Iris pigment epithelial cell (primary cell): Measurements from ENCODE around the gene CSGALNACT2.

ENCODE experiments used
- DNase-seq: peaks from one replicate; pipeline ENCODE4 v3.0.0-alpha.2; 2011; ENCODE audit warnings: low read depth

CSGALNACT2 gene

DNA sequence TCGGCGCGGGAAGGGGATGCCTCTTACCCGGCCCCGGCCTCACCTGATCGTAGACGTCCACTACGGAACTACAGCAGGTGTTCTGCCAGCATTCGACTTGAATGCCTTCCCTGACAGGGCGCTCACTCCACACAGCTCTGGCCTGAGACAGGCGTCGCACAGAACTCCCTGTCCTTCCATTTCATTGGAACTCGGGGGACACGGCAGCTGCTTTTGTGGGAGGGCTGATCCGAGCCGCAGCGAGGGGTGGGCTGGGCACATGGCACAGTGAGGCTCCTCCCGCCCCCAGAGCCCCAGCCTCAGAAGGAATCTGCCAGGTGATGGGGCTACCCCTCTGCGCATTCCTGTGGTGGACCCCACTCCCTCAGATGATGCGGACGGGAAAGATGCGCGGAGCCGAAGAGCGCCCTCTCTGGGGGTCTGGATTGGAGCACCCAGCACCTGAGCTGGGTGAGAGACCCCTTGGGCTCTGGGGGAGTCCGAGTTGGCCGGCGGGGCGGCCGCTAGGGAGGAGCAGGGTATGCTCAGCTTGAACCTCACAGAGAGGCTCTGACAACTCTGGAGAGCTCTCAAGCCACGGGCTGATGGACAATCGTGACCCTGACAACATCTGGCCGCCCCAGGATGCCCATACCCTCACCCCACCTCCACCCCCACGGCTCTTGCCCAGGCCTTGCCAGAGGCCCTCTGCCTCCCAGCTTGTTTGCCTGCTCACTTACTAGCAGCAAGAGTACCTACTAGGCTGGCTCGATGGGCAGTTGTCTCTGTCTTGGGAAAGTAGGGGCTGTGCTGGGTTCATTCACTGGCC lies 92.1 kb downstream of the CSGALNACT2 start:
- DNase-seq = no peak

DNA sequence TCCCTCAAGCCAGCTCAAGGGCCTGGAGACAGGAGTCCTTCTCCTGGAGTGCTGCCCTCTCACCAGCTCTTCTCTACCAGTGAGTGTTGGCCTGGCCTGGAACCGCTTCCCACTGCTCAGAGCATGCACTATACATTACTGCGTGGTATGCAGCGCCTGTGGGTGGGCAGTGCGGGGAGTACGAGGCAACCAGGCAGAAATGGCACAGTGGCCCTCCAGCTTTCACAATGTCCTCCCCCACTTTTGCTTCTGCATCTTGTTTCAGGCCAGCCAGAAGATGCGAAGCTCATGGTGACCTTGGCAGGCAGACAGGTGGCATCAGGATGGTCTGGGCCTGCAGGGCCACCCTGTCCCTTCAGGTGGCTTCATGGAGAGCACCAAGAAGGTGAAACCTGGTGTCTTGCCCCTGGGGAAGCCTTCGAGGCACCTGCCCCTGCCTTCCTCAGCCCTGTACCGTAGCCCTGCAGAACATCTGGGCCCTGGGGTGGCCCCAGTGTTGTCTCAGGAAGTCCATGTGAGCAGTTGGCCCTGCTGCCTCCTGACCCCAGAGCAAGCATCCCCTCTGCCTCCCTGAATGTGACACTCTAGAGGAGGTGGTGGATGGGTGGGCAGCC lies 92.8 kb downstream of the CSGALNACT2 start:
- DNase-seq = no peak

DNA sequence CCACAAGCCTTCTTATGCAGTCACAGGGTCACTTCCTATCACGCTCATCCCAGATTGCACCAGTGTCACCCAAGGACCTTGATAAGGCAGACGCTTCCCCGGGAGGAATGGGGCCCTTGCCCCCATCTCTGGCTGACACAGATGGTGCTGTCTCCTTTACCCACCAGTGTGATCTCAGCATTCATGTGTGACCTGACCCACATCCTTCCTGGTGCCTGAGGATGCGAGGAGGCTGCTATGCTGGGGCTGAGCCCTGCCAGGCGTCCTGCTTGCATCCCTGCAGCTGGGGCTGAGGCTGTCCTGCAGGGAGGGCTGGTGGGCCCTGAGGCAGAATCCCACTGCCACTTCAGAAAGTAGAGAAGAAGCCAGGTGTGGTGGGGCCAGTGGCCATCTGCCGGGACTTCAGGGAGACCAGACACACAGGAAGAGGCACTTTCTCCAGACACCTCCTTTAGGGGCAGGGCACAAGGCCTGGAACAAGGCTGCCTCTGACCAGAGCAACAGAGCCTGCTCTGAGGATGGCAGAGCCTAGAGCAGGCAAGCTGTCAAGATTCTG lies 93.4 kb downstream of the CSGALNACT2 start:
- no peak for DNase-seq

DNA sequence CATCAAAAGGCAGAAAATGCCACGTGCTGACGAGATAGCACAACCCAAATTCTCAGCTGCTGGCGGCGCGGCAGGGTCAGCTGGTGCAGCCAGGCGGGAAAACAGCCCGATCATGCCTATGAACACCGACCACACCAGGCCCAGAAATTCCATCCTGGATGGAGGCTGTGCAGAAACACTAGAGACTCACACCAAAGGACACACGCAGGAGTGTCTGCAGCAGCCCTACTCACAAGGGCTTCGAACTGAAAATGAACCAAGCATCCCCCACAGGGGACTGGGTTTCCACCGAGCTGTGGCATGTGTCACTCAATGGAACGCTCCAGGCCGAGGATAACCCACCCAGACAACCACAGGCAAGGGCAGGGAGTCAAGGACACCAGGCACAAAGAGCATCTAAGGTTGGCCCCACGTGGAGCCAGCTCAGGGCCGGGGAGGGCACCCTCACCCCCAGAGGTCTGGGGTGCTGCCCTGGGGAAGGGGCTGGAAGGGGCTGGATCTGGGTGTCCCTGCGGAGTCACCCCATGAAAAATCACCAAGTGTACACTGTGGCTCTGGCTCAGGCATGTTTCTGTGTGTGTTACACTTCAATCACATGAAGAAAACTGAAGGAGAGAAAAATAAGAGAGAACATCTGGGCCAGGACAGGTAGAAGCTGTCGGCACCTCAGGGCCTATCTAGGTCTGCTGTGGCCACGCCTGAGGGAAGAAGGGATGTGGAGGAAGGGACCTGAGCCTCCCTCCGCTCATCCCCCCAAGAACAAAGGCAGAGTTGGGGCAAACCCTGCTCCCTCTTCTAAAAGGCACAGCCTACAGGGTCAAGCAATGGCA lies 95.6 kb downstream of the CSGALNACT2 start:
- no peak for DNase-seq

DNA sequence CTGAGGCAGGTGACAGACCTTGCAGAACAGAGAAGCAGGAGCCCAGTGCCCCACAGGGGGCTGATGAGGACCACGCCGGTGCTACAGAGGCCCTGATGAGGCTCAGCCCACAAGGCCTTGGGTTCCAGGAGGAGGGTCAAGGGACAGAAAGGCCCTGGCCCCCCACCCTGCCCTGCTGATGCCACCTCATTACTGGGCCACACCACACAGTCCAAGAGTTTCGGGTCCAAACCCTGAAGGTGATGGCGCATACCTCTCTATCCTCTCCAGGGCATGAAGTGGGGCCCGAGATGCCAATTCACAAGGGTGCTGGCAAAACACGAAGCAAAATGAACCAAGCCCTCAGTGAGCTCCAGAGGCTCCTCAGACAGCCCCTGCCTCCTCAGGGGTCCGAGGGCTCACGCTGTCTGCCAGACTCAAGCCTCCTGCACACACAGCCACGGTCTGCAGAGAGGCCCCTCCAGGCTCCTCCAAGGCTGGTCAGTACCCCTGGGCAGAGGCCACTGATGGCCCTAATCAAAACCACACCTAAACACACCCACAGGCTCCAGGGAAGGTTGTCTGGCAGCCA lies 96.3 kb downstream of the CSGALNACT2 start:
- DNase-seq = no peak
